GM10847 (cell line): ENCODE data around the gene TAF1.

Source experiments
- POLR2A ChIP-seq: IDR thresholded peaks from 2 replicates; pipeline ENCODE4 v1.6.1; 2011; ENCODE audit not compliant: insufficient read length; ENCODE audit errors: extremely low read depth

TAF1 gene

DNA sequence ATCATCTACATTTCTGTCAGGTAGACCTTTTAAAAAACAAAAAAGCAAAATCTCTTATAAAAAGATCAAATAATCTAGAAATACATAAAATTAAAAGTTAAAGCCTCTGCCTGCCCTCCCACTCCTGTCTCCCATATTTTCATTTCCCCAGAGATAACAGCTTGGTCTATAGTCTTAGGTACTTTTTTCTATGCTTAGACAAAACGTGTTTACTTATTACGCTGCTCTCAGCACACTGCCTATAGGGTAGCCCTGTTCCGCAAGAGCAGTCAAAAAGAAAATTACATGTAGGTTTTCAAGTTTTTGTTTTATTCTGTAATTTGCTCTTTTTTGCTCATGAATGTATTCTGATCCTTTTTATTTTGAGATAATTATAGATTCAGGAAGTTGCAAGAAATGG is 73.3 kb downstream of the TAF1 start:
- TF ChIP-seq POLR2A: no peak

DNA sequence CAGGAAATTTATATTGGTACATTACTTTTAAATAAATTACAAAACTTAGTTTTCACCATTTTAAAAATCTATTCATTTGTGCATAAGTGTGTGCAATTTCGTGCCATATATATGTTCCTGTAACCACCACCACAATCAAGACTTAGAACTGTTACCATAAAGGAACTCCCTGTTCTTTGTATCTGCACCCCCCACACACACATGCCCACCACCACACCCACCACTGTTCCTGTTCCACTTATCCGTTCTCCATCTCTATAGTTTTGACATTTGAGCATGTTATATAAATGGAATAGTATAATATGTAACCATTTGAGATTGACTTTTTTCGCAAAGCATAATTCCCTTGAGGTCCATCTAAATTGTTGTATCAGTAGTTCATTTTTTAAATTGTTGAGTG is 73.7 kb downstream of the TAF1 start:
- TF ChIP-seq POLR2A: no peak

DNA sequence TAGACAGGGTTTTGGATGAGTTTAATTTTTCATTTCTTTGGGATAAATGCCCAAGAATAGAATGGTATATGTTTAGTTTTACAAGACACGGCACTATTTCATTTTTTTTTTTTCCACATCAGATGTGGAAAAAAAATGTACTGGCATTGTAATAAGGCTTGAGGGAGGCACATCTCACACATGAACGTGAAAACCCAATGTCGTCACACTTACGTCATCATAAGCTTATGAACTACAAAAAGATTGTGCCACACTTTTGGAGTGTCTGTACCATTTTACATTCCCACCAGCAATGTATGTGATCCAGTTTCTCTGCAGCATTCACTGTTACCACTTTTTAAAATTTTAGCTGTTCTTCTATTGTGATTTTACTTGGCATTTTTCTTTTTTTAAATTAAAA is 74.2 kb downstream of the TAF1 start:
- no peak for TF ChIP-seq POLR2A

DNA sequence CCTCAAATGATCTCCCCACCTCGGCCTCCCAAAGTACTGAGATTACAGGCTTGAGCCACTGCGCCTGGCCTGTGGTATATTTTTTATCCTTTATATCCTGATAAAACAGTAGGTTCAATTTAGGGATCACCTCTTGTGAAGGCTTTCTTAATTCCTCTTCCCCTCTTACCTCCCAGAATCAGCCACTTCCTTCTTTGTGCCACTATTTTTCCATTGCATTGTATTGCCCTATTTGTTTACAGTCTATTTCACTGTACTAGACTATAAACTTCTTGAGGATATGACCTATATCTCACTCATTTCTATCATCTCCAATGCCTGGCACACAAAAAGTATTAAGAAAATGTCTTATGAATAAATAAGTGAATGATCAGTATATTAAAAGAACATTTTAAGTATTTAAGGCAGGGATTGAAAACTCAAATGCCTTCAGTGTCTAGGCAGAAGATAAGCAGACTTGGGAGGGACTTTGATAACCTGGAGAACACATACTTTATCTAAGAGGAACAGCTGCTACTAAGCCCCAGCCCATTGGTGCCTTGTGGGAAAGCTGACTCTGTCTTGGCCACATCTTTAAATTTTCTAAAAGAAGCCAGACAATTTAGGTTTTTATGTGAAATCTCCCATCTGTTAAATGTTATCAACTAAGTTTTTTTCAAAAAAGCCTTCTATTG is 84.4 kb downstream of the TAF1 start:
- TF ChIP-seq POLR2A: no peak

DNA sequence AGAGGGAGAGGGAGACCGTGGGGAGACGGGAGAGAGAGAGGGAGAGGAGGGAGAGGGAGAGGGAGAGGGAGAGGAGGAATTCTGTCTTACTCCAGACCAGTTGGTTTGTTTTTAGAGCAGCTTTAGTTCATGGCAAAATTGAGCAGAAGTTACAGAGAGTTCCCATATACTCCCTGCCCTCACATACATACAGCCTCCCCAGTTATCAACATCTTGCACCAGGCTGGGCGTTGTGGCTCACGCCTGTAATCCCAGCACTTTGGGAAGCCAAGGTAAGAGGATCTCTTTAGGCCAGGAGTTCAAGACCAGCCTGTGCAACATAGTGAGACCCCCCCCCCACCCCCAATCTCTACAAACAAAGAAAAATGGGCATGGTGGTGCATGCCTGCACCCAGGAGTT is 86.9 kb downstream of the TAF1 start:
- TF ChIP-seq POLR2A: no peak

DNA sequence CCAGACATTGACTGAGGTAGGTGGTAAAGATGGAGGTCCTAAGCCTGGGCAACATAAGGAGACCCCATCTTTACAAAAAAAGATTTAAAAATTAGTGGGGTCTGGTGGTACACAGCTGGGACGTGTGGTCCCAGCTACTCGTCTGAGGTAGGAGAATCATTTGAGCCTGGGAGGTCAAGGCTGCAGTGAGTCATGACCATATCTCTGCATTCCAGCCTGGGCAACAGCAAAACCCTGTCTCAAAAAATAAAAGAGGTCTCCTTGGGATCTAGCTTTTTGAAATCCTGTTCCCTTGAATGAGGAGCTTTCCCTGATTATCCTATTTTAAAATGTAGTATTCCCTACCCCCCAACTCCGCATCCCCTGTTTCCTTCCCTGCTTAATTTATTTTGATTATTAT is 88.1 kb downstream of the TAF1 start:
- TF ChIP-seq POLR2A: no peak

DNA sequence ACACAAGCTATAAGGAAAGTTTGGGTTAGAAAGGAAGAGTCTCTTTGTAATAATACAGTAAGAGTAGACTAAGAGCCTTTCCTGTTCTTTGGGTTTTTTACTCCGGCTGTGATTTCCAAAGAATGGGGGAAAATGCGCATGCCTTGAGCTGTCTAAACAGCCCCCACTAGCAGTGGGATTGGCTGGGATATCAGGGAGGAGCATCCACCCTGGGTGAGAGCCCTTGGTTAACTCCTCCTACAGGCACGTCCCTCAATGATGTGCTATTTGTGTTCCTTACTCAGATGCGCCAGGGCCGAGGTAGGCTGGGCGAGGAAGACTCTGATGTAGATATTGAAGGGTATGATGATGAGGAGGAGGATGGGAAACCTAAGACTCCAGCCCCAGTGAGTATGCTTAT is 92.7 kb downstream of the TAF1 start:
- TF ChIP-seq POLR2A: no peak

DNA sequence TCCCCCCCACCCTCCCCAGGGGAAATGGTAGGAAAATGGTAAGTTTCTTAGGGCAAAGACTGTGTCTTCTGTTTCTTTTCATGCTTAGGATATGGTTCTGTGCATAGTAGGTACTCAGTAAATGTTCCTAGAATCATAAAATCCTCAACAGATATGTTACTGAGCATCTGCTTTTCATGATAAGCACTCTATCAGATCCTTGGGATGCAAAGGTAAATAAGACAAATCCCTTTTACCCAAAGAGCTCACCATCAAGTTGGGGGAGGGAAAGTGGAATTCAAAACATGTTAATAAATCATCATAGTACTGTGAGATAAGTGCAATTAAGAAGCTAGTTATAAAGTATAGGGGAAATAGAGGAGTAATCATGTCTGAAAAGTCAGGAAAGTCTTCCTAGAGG is 98.8 kb downstream of the TAF1 start:
- no peak for TF ChIP-seq POLR2A

DNA sequence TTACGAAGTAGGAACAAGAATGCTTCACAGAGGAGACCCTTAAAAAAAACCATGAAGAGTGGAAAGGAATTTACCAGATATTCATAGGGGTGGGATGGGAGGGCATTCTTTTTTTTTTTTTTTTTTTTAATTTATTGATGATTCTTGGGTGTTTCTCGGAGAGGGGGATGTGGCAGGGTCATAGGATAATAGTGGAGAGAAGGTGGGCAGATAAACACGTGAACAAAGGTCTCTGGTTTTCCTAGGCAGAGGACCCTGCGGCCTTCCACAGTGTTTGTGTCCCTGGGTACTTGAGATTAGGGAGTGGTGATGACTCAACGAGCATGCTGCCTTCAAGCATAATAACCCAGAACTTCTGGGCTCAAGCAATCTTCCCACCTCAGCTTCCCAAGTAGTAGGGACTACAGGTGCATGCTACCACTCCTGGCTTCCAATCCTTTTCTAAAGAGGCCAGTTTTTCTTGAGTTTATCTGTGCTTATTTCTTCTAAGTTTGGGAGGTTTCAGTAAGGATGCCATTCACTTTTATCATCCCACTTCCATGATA is 100.9 kb downstream of the TAF1 start:
- no peak for TF ChIP-seq POLR2A

DNA sequence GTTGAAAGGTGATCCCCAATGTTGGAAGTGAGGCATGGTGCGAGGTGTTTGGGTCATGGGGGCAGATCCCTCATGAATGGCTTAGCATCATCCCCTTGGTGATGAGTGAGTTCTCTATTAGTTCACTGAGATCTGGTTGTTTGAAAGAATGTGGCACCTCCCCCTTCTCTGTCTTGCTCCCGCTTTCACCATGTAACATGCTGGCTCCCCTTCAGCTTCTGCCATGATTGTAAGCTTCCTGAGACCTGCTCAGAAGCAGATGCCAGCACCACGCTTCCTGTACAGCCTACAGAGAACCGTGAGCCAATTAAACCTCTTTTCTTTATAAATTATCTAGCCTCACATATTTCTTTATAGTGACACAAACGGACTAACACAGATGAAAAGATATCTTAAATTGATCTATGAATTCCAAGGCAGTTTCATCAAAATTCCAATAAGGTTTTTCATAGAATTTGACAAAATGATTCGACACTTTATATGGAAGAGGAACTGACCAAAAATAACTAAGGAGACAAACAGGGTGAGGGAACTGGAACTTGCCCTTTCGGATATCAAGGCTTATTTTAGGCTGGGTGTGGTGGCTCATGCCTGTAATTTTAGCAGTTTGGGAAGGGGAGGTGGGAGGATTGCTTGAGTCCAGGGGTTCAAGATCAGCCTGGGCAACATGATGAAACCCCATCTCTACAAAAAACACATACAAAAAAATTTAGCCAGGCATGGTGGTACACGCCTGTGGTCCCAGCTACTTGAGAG is 109.8 kb downstream of the TAF1 start:
- no peak for TF ChIP-seq POLR2A

DNA sequence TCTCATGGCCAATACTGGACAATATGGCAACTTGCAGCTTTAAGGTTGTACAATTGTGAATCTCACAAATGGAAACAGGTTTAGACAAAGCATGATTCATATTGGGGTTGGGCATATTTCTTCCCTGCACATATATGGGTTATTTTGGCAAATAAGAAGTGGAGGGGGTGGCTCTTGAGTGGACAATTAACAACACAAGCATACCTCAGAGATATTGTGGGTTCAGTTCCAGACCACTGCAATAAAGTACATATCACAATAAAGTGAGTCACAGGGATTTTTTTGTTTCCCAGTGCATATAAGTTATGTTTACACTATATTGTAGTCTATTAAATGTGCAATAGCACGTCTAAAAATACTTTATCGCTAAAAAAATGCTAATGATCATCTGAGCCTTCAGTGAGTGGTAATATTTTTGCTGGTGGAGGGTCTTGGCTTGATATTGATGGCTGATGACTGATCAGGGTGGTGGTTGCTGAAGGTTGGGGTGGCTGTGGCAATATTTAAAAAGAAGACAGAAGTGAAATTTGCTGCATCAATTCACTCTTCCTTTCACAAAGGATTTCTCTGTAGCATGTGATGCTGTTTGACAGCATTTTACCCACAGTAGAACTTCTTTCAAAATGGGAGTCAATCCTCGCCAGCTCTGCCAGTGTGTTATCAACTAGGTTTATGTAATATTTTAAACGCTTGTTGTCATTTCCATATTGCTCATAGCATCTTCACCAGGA is 116.2 kb downstream of the TAF1 start:
- TF ChIP-seq POLR2A: no peak

DNA sequence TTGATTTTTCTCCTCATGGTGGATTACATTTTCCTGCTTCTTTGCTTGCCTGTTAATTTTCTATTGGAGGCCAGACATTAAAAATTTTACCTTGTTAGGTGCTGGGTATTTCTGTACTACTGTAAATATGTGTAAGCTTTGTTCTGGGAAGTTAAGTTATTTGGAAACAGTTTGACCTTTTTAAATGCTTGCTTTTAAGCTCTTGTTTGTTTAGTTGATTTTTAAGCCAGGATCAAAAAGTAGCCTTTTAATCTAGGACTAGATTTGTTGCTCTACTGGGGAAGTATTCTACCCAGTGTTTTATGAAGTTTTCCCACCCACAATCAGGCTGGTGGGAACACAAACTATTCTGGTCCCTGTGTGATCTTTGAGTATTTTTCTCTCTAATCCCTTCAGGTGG is 121.7 kb downstream of the TAF1 start:
- TF ChIP-seq POLR2A: no peak

DNA sequence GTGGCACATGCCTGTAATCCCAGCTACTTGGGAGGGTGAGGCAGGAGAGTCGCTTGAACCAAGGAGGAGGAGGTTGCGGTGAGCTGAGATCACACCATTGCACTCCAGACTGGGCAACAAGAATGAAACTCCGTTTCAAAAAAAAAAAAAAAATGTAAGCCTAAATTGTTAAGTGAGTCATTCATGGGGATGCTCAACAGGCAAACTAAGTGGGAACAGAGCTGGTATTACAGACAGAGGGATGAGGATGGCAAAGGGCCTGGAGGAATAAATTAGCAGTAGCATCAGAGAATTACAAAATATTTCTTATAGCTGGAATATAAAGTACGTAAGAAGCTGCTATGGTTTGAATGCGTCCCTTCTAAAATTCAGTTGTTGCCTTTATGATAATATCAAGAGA is 123.4 kb downstream of the TAF1 start:
- TF ChIP-seq POLR2A: no peak

DNA sequence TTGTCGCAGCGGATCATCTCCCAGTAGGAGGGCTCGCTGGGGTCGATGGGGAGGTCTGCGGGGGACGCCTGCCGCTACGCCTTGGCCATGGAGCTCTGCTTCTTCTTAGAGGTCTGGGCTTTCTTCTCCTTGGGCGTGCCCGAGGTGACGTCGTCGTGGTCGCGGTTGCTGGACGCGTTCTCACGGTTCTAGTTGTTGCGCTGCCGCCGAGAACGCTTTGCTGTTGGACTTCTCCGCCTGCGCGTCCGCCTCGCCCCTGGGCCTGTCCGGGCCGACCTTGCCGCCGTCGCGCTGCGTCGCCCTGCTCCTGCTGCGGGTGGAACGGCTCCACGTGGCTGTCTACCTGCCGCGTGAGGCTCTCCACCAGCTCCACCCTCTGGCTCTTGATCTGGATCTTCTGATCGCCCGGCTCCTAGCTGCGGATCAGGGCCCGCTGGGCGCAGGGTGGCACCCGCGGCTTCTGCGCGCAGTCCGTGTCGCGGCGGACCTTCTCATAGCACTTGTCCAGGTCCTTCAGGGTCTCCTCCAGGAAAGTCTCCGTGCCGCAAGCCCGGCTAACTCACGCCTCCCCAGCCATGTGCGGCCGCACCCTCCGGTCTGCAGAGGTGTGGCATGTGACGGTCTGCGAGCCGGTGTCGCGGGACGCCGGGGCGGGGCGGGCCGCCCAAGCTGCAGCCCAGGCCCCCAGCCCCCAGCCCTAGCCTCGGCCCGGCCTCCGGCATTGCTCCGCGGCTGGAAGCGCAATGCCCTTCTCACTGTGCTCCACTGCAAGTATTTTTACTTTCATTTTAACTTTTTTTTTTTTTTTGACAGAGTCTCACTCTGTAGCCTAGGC is 126.3 kb downstream of the TAF1 start:
- no peak for TF ChIP-seq POLR2A

DNA sequence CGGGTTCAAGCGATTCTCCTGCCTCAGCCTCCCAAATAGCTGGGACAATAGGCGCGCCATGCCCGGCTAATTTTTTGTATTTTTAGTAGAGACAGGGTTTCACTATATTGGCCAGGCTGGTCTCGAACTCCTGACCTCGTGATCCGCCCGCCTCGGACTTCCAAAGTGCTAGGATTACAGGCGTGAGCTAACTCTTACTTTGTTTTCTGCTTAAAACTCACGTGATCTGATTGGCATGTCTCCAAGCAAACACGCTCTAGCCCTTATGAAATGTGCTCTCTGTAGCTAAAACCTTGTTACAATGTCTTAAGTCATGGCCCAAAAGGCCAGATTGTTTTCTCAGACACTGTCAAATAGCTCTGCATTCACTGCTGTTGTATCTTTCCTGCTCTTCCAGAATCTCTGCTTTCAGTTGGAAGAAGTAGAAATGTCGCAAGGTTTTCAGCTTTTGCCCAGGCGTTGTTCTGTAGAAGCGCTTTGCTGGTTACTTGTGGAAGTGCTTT is 127.0 kb downstream of the TAF1 start:
- no peak for TF ChIP-seq POLR2A
